ENCODE measurements around the gene PDHX.

The PDHX gene

DNA sequence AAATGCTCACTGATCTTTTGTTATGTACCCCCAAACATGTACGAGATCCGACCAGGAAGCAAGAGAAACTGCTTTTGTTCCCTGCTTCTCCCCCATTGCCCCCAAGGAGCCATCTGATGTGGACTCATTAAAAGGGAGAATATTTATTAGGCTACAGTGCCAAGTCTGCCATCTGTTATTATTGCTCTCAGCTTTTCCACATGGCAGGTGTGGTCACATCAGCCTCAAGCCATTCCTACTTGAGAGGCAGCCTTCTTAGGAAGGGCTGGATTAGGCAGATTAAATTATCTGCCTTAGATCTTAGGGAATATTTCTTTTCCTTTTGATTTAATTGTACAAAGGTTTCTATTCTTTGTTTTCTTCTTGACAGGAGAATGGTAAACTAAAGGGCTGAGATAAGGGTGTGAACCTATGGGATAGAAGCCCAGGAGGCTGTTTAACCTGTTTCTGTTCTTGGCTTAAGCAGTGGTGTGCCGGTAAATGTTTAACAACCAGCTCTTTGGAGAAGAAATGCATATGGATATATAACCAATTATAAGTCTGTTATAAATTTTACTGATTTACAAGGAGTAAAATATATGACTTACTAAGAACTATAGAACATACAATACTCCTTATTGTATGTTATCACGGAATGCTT is 88.8 kb downstream of the PDHX start:
- no peak for ATAC-seq
- TF ChIP-seq ZNF8 (CRISPR knock-in tag; IDR thresholded peaks at IDR 0.05): no peak
- no peak for TF ChIP-seq ZNF70 (CRISPR knock-in tag; IDR thresholded peaks at IDR 0.05)
- no peak for TF ChIP-seq ZC3H10 (CRISPR knock-in tag; IDR thresholded peaks at IDR 0.05)
- TF ChIP-seq SNAI2 (CRISPR knock-in tag; IDR thresholded peaks at IDR 0.05): no peak
- TF ChIP-seq, protein P1, sequence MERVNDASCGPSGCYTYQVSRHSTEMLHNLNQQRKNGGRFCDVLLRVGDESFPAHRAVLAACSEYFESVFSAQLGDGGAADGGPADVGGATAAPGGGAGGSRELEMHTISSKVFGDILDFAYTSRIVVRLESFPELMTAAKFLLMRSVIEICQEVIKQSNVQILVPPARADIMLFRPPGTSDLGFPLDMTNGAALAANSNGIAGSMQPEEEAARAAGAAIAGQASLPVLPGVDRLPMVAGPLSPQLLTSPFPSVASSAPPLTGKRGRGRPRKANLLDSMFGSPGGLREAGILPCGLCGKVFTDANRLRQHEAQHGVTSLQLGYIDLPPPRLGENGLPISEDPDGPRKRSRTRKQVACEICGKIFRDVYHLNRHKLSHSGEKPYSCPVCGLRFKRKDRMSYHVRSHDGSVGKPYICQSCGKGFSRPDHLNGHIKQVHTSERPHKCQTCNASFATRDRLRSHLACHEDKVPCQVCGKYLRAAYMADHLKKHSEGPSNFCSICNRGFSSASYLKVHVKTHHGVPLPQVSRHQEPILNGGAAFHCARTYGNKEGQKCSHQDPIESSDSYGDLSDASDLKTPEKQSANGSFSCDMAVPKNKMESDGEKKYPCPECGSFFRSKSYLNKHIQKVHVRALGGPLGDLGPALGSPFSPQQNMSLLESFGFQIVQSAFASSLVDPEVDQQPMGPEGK (CRISPR knock-in tag; IDR thresholded peaks at IDR 0.05; ENCODE audit: borderline replicate concordance): no peak
- TF ChIP-seq, protein P2, sequence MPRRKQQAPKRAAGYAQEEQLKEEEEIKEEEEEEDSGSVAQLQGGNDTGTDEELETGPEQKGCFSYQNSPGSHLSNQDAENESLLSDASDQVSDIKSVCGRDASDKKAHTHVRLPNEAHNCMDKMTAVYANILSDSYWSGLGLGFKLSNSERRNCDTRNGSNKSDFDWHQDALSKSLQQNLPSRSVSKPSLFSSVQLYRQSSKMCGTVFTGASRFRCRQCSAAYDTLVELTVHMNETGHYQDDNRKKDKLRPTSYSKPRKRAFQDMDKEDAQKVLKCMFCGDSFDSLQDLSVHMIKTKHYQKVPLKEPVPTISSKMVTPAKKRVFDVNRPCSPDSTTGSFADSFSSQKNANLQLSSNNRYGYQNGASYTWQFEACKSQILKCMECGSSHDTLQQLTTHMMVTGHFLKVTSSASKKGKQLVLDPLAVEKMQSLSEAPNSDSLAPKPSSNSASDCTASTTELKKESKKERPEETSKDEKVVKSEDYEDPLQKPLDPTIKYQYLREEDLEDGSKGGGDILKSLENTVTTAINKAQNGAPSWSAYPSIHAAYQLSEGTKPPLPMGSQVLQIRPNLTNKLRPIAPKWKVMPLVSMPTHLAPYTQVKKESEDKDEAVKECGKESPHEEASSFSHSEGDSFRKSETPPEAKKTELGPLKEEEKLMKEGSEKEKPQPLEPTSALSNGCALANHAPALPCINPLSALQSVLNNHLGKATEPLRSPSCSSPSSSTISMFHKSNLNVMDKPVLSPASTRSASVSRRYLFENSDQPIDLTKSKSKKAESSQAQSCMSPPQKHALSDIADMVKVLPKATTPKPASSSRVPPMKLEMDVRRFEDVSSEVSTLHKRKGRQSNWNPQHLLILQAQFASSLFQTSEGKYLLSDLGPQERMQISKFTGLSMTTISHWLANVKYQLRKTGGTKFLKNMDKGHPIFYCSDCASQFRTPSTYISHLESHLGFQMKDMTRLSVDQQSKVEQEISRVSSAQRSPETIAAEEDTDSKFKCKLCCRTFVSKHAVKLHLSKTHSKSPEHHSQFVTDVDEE (CRISPR knock-in tag; IDR thresholded peaks at IDR 0.05): no peak
- TF ChIP-seq, protein P3, sequence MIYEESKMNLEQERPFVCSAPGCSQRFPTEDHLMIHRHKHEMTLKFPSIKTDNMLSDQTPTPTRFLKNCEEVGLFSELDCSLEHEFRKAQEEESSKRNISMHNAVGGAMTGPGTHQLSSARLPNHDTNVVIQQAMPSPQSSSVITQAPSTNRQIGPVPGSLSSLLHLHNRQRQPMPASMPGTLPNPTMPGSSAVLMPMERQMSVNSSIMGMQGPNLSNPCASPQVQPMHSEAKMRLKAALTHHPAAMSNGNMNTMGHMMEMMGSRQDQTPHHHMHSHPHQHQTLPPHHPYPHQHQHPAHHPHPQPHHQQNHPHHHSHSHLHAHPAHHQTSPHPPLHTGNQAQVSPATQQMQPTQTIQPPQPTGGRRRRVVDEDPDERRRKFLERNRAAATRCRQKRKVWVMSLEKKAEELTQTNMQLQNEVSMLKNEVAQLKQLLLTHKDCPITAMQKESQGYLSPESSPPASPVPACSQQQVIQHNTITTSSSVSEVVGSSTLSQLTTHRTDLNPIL (CRISPR knock-in tag; IDR thresholded peaks at IDR 0.05; ENCODE audit: low read depth): no peak
- TF ChIP-seq, protein P4, sequence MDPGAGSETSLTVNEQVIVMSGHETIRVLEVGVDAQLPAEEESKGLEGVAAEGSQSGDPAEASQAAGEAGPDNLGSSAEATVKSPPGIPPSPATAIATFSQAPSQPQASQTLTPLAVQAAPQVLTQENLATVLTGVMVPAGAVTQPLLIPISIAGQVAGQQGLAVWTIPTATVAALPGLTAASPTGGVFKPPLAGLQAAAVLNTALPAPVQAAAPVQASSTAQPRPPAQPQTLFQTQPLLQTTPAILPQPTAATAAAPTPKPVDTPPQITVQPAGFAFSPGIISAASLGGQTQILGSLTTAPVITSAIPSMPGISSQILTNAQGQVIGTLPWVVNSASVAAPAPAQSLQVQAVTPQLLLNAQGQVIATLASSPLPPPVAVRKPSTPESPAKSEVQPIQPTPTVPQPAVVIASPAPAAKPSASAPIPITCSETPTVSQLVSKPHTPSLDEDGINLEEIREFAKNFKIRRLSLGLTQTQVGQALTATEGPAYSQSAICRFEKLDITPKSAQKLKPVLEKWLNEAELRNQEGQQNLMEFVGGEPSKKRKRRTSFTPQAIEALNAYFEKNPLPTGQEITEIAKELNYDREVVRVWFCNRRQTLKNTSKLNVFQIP (CRISPR knock-in tag; IDR thresholded peaks at IDR 0.05; ENCODE audit: borderline replicate concordance, low read depth): no peak

DNA sequence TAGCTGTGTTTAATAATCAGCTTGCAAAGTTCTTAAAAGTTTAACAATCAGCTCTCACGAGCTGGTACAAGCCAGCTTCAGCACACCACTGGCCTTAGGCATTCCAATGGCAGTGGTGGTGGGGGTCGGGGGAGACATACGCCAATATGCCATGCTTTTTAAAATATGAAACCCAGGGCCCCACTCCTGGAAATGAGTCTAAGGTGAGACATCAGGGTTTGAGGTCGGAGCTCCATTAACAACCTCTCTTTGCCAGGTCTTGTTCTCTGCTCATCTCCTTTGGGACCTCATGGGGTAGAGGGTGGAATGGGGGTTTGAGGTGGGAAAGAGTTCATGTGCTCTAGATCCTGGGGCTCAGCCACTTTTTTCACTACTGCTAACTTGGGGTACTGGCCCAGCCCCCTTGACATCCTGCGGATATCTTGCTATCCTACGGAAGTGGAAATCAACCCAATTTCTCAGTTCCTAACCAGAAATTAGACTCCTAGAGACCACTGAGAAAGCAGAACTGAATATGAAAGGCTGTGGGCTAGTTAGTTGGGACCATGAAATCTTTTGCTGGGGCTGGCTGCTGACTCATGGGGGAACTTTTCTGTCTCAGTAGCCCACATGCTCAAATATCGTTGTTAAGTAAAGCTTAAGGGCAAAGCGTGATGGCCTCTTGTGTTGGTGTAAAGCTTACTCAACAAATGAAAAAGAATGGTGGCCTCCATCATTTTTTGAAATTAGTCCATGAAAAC is 90.1 kb downstream of the PDHX start:
- no peak for TF ChIP-seq ZC3H10 (CRISPR knock-in tag; IDR thresholded peaks at IDR 0.05)
- no peak for TF ChIP-seq PPARA (CRISPR knock-in tag; IDR thresholded peaks at IDR 0.05; ENCODE audit: borderline replicate concordance)
- no peak for TF ChIP-seq RARB (CRISPR knock-in tag; IDR thresholded peaks at IDR 0.05)
- no peak for TF ChIP-seq CSDC2 (CRISPR knock-in tag; IDR thresholded peaks at IDR 0.05)
- TF ChIP-seq, protein P3 (CRISPR knock-in tag; IDR thresholded peaks at IDR 0.05; ENCODE audit: low read depth): no peak
- TF ChIP-seq GLIS3 (CRISPR knock-in tag; IDR thresholded peaks at IDR 0.05): no peak
- TF ChIP-seq, protein P1 (CRISPR knock-in tag; IDR thresholded peaks at IDR 0.05; ENCODE audit: borderline replicate concordance): no peak
- no peak for TF ChIP-seq ZFP30 (CRISPR knock-in tag; IDR thresholded peaks at IDR 0.05)
- TF ChIP-seq ZNF8 (CRISPR knock-in tag; IDR thresholded peaks at IDR 0.05): no peak
- no peak for TF ChIP-seq ZNF70 (CRISPR knock-in tag; IDR thresholded peaks at IDR 0.05)
- TF ChIP-seq, protein P2 (CRISPR knock-in tag; IDR thresholded peaks at IDR 0.05): no peak
- no peak for TF ChIP-seq TOX (CRISPR knock-in tag; IDR thresholded peaks at IDR 0.05; ENCODE audit: borderline replicate concordance)
- TF ChIP-seq ARNTL (CRISPR knock-in tag; IDR thresholded peaks at IDR 0.05; ENCODE audit: borderline replicate concordance, low read depth): no peak
- no peak for TF ChIP-seq ESRRG (CRISPR knock-in tag; IDR thresholded peaks at IDR 0.05)
- TF ChIP-seq OSR1 (CRISPR knock-in tag; IDR thresholded peaks at IDR 0.05): no peak
- TF ChIP-seq TCF4 (CRISPR knock-in tag; IDR thresholded peaks at IDR 0.05; ENCODE audit: borderline replicate concordance): no peak
- TF ChIP-seq SNAI2 (CRISPR knock-in tag; IDR thresholded peaks at IDR 0.05): no peak
- no peak for TF ChIP-seq ZNF565 (CRISPR knock-in tag; conservative IDR thresholded peaks at IDR 0.05; ENCODE audit: low read depth)
- TF ChIP-seq, protein P5, sequence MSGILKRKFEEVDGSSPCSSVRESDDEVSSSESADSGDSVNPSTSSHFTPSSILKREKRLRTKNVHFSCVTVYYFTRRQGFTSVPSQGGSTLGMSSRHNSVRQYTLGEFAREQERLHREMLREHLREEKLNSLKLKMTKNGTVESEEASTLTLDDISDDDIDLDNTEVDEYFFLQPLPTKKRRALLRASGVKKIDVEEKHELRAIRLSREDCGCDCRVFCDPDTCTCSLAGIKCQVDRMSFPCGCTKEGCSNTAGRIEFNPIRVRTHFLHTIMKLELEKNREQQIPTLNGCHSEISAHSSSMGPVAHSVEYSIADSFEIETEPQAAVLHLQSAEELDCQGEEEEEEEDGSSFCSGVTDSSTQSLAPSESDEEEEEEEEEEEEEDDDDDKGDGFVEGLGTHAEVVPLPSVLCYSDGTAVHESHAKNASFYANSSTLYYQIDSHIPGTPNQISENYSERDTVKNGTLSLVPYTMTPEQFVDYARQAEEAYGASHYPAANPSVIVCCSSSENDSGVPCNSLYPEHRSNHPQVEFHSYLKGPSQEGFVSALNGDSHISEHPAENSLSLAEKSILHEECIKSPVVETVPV (CRISPR knock-in tag; IDR thresholded peaks at IDR 0.05): no peak
- no peak for ATAC-seq
